C4-2B (cell line): ENCODE measurements around the gene SLC25A43.

ENCODE experiments used
- CTCF ChIP-seq: fragments of 450-650 bp; conservative IDR thresholded peaks from 2 replicates; pipeline ENCODE4 v1.5.1; 2017; ENCODE audit warnings: mild to moderate bottlenecking
- ZFX ChIP-seq: fragments of 450-650 bp; IDR thresholded peaks from 2 replicates; pipeline ENCODE4 v1.6.1; 2017

DNA sequence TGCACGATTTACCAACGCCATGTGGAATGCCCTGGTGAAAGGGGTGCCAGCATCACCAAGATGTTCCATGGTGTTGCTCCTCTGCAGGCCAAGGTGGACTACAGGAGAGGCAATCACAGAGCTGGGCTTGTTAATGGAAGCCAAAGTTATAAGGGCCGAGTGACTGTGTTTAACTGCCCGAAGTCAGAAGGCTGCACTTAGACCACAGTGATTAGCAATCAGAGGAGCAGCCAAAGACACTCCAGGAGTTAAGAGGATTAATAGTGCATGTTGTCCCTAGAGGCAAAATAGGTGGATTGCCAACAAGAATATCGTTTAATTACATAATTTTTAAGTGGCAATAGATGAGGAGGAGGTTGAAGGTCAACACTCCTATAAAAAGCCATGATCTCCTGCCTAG, 22.8 kb upstream of the SLC25A43 start:
- no peak for TF ChIP-seq CTCF
- TF ChIP-seq ZFX, result no peak
